GM12873 (cell line): Measurements from ENCODE around the gene PATJ.

Source experiments
- CTCF ChIP-seq: IDR thresholded peaks from 2 replicates; pipeline ENCODE4 v1.5.1; 2012; ENCODE audit warnings: low read depth, mild to moderate bottlenecking, moderate library complexity, low read length, control low read depth; ENCODE audit not compliant: insufficient read depth; ENCODE audit errors: missing control alignments

The PATJ gene

GRCh38 chr1:62209931-62210595, 467.8 kb downstream of the PATJ start:
- no peak for TF ChIP-seq CTCF

- no peak for TF ChIP-seq CTCF
Observed at GRCh38 chr1:62210960-62211359, 468.7 kb downstream of the PATJ start.

GRCh38 chr1:62212411-62212810, 470.1 kb downstream of the PATJ start:
- no peak for TF ChIP-seq CTCF

- TF ChIP-seq CTCF, result no peak
Observed at GRCh38 chr1:62213075-62213914, 471.0 kb downstream of the PATJ start.

- TF ChIP-seq CTCF, result no peak
Observed at GRCh38 chr1:62218604-62219003, 476.3 kb downstream of the PATJ start.

GRCh38 chr1:62221171-62221570, 478.9 kb downstream of the PATJ start:
- no peak for TF ChIP-seq CTCF

GRCh38 chr1:62222321-62222720, 480.0 kb downstream of the PATJ start:
- no peak for TF ChIP-seq CTCF
